CD1c-positive myeloid dendritic cell (primary cell): ENCODE data around the gene MRPS18B.
A peak's percentile ranks its signal among the peaks of the same experiment; 100 is the strongest.

Experiments
- DNase-seq: peaks from one replicate; pipeline ENCODE4 v3.0.0-alpha.2; 2016; ENCODE audit errors: extremely low spot score

Gene MRPS18B

DNA sequence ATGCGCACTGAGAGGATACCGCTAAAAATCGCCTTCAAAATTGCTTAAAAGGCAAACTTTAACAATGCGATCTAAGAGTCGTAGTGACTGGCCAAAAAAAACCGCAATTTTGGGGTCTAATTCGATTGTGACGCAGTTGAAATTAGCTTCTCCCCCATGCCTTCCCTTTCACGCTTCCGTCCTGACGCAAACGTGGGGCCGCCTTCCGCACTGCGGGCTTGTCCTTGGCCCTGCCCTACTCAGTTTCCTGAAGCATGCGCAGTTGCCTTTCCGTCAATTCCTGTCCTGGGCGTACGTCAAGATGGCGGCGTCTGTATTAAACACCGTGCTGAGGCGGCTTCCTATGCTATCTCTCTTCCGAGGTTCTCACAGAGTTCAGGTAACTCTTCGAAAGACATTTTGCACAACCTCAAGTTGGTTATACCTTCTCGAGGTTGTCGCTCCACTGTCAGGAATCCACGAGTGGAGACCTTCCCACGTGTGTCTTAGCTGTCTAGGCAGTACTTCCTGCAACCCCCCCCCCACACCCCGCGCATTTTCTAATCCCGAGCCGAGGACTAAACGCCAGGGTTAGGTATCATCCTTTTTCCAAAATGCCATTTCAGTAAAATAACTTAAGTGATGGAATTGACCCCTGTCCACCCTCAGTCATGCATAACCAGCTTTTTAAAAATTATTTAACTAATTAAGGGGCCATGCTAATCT, at the start of gene MRPS18B:
Gene MRPS18B, plus strand, starts transcription at position 276 of the 705 bp plus-strand sequence. Its CDS starts 26 bp downstream, at position 302.
- DNase-seq: peak; percentile 98

DNA sequence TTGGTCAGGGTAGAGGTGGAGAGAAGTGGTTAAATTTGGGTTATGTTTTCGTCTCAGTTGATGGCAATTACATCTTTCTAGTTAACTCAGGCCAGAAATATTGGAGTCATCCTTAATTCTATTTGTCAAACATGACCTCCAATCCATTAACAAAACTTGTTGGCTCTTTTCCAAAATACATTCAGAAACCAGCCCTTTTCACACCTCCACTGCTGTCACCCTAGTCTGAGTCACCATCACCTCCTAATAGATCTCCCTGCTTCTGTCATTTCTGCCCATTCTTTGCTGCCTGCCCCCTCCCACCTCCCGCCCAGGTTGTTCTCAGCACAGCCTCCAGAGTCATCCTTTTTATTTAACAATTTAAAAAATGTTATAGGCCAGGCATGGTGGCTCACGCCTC, 49.4 kb upstream of the MRPS18B start:
- no peak for DNase-seq

DNA sequence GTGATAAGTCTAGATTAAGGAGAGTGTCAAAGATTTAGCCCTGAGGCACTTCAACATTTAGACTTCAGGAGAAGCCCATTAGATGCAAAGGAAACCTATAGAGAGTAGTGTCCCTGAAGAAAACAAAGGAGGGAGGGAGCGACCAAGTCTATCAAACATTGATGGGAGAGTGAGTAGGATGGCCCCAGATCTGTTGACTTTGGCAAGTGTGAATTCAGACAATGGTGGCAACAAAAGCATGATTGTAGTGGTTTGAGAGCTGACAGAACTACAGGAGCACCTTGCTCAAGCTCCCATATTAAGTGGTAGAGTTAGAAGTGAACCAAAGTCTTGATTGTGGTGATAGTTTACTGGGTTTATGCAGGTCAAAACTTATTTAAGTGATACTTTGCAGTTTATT, 47.4 kb upstream of the MRPS18B start:
- no peak for DNase-seq

DNA sequence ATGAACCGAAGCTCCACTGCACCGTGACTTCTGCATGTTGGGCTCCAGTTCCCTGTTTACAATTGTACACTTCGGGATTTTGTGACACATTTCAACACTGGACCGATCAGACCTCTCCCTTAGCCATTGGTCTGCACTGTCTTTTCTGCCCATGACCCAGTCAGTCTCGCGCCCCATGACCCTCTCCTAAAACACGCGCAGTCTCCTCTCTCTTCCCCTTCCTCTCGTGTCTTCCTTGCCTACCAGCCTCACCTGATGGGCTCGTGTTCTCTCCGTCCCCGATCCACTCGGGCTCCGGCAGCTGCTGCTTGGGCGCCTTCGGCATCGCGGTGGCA, 46.9 kb upstream of the MRPS18B start:
- DNase-seq: peak; percentile 75

DNA sequence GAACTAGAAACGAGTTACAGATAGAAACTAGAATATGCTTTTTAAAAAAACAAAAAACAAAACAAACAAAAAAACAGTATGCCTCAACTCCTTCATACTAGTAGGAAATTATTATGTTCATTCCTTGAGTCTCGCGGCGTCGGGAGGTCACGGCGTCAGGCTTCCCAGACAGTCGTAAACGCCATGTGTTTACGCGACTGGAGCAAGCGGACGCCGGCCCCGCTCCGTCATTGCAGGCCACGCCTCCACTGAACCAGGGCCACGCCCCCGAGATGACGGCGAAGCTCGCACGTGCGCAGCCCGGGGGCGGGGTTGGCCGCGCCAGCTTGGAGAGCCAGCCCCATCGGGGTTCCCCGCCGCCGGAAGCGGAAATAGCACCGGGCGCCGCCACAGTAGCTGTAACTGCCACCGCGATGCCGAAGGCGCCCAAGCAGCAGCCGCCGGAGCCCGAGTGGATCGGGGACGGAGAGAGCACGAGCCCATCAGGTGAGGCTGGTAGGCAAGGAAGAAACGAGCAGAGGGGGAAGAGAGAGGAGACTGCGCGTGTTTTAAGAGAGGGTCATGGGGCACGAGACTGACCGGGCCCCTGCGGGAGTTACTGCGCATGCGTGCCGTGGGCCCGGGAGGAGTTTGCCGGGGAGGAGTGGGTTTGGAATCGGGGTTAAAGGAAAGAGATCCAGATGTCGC, 46.4 kb upstream of the MRPS18B start, which contains the start of gene ABCF1:
Gene ABCF1, plus strand, starts transcription at position 368 of the 687 bp plus-strand sequence. Its CDS starts 46 bp downstream, at position 414.
- DNase-seq: peak; percentile 100

DNA sequence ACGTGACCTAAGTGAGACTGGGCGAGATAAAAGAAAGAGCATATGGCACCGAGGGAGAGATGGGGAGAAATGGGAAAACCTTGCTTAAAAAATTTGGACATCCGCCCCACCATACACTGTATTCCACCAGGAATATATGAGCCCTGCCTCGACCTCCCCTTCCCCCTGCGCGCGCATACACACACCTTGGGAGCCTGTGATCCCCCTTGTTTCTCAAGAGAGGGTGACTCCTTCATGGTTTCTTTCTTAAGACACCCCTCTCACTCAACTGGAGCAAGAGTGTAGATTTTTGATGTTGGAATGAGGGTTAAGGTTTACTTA, 45.9 kb upstream of the MRPS18B start:
- DNase-seq: no peak

DNA sequence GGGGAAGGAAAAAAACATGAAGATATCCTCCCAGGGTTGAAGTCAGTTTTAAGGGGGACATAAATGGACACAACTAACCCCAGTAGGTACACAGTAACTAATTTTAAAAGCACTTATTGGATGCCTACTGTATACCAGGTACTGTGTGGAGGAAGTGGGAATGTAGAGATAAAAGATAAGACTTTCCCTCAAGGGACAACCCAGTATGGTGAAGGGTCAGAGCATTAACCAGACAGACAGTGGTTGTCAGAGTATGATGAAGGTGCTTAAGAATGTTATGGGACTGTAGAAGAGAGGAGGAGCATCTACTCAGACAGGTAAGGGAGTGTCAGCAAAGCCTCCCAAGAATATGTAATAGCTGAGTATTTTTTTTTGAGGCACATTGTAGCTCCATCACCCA, 45.5 kb upstream of the MRPS18B start:
- no peak for DNase-seq

DNA sequence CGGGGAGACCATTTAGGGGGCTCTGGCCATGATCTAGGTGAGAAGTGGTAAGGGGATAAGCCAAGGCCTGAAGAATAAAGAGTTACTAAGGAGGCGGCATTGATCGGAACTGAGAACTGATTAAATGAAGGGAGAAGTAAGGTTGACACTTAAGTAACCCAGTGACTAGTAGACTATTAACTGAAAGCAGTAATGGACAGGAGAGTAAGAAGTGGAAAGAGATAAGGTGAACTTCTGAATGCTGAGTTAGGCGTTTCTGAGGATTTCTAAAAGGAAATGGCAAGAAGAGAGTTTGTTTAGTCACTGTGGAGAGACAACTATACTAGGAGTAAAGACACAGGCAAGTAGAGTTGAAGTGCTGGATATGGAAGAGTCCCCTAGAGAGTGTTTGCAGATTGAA, 44.5 kb upstream of the MRPS18B start:
- DNase-seq: no peak

DNA sequence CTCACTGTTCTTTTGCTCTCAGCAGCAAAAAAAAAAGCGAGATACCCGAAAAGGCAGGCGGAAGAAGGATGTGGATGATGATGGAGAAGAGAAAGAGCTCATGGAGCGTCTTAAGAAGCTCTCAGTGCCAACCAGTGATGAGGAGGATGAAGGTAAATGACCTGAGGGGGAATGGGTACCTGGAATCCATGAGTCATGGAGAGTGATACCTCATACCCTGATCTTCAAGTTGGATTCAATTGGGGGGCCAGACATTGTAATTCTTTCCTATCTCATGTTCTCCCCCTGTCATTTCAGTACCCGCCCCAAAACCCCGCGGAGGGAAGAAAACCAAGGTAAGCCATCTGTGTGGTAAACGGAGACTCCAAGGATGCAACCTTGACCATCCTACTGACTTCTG, 39.6 kb upstream of the MRPS18B start:
- no peak for DNase-seq

DNA sequence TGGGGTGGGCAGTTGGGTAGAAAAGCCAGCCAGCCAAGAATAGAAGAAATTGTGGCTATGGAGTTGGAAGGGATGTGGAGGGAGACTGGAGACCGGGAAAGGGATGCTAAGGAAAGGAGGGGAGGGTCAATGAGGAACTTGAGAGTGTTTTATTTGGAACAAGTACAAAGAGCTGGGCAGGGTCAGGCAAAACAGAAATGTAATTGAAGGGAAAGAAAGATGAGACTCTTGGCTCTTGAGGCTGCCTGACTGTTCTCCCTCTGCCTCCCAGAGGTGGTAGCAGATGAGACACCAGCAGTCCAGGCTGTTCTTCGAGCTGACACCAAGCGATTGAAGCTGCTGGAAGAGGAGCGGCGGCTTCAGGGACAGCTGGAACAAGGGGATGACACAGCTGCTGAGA, 33.7 kb upstream of the MRPS18B start:
- DNase-seq: no peak

DNA sequence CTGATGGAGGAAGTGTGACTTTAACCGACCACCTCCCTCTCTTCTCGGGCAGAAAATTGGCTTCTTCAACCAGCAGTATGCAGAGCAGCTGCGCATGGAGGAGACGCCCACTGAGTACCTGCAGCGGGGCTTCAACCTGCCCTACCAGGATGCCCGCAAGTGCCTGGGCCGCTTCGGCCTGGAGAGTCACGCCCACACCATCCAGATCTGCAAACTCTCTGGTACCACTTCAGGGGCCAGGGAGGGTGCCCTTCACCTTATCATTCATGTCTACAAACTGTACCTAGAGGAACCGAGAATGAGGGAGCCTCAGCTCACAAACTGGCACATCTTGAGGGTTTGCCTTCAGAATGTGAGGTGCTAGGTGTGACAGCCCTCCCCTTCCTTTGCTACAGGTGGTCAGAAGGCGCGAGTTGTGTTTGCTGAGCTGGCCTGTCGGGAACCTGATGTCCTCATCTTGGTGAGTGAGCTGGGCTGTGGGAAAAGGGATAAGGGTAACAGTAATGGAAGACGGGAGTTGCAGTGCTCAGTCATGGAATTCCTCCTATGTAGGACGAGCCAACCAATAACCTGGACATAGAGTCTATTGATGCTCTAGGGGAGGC, 27.8 kb upstream of the MRPS18B start:
- DNase-seq: no peak

DNA sequence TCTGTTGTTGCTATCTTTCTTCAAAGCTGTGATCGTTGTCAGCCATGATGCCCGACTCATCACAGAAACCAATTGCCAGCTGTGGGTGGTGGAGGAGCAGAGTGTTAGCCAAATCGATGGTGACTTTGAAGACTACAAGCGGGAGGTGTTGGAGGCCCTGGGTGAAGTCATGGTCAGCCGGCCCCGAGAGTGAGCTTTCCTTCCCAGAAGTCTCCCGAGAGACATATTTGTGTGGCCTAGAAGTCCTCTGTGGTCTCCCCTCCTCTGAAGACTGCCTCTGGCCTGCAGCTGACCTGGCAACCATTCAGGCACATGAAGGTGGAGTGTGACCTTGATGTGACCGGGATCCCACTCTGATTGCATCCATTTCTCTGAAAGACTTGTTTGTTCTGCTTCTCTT, 27.1 kb upstream of the MRPS18B start:
- no peak for DNase-seq

DNA sequence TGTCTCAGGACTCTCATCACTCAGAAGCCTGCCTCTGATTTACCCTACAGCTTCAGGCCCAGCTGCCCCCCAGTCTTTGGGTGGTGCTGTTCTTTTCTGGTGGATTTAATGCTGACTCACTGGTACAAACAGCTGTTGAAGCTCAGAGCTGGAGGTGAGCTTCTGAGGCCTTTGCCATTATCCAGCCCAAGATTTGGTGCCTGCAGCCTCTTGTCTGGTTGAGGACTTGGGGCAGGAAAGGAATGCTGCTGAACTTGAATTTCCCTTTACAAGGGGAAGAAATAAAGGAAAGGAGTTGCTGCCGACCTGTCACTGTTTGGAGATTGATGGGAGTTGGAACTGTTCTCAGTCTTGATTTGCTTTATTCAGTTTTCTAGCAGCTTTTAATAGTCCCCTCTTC, 26.6 kb upstream of the MRPS18B start:
- no peak for DNase-seq

DNA sequence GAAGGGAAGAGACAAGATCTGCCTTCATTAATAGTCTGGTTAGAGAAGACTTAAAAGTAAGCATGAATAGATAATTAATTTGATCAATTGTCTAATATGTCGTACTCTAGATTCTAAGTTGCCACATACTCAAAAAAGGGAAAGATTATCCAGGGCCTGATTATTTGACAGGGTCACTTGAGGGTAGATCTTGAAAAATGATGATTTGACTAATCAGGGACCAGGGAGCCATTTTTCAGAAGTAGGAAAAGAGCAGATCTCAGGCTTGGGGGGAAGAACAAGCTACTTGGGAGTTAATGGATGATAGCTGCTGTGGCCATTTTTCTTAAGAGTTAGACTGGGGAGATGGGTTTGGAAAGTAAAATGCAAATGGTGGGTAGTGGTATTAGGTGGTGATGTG, 25.4 kb upstream of the MRPS18B start:
- no peak for DNase-seq

DNA sequence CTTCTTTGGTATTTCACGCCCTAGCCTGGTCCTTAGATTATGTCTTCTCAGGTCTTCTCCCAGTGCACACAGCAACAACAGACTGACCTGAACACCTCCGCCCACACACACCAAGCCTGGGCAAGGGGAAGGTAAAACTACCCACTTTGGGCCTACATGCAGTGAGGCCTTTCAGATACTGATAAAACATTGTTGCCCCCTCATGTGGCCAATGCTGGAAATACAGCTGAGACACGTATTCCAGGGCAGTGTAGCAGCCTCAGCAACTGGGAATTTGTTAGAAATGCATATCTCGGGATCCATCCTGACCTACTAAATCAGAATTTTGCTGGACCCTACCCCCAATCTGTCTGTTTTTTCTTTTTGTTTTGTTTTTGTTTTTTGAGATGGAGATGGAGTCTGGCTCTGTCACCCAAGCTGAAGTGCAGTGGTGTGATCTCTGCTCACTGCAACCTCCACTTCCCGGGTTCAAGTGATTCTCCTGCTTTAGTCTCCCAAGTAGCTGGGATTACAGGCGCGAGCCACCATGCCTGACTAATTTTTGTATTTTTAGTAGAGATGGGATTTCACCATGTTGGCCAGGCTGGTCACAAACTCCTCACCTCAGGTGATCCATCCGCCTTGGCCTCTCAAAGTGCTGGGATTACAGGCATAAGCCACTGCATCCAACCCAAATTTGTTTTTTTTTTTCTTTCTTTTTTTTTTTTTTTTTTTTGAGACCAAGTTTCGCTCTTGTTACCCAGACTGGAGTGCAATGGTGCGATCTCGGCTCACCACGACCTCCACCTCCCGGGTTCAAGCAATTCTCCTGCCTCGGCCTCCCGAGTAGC, 20.1 kb upstream of the MRPS18B start:
- DNase-seq: peak; percentile 85

DNA sequence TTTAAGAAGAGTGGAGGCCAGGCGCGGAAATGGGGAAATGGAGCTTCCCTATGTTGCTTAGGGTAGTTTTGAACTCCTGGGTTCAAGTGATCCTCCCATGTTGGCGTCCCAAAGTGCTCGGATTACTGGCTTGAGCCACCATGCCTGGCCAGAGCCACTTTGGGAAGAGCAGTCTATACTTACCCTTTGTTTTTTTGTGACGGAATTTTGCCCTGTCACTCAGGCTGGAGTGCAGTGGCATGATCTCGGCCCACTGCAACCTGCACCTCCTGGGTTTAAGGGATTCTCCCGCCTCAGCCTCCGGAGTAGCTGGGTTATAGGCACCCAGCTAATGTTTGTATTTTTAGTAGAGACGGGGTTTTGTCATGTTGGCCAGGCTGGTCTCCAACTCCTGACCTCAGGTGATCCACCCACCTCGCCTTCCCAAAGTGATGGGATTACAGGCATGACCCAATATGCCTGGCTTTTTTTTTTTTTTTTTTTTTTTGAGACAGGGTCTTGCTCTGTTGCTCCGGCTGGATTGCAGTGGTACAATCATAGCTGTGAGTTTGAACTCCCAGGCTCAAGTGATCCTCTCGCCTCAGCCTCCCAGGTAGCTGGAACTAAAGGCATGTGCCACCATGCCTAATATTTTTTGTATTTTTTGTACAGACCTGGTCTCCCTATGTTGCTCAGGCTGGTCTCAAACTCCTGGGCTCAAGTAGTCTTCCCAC, 18.6 kb upstream of the MRPS18B start:
- no peak for DNase-seq

DNA sequence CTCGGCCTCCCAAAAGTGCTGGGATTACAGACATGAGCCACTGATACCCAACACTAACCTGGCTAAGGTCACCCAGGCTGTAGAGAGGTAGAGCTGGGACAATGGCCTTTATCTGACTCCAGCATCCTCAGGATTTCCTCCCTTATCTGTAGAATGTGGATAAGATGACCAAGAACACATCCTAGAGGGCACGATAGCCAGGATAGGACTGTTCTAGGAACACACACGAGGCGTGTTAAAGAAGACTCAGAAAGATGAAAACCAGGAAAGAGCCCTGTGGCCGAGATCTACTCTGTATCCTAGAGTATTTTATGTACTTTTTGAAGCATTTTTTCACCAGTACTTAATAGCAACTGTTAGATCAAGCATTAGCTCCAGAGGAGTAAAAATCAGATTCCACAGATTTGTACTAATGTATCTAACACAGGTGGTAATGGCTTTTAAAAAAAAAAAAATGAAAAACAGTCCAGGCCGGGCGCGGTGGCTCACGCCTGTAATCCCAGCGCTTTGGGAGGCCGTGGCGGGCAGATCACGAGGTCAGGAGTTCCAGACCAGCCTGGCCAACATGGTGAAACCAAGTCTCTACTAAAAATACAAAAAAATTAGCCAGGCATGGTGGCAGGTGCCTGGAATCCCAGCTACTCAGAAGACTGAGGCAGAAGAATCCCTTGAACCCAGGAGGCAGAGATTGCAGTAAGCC, 17.9 kb upstream of the MRPS18B start:
- DNase-seq: no peak

DNA sequence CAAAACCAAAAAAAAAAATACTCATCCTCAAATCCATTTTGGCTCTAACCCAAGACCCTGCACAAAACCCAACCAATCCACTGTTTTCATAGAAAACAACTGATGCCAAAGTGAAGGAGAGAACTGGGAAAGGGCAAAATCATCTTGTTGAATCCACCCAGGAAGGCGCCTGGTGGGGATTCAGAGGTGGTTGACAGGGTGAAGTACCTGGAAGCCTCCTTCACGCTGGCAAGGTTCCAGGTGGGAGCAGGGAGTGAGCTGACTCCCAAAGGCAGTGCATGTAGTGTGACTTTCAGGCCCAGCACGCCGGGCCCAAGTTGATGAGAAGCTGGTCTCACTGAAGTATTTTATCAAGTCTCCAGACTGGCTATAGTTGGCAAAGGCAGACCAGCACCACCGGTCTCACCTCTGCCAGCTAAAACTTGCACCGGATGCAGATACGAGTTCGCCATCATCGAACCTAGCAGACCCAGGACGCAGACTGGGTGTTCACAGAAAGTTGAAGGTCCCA, 17.1 kb upstream of the MRPS18B start:
- no peak for DNase-seq

DNA sequence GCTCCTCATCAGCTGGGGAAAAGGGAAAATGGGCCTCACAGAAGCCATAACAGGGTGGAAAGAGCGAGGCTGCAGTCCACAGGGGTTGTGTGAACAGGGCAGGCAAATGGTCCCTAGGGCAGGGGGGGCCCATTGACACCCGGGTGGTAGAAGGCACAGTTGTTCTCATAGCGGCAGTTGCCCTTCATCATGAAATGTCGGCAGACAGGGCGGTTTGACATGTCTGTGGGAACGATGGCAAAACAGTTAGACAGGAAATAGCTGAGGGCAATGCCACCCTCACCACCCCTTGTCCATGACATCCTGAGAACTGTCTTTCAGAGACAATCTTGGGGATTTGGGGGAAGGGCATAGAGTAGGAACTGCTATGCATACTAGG, 16.2 kb upstream of the MRPS18B start:
- DNase-seq: no peak

DNA sequence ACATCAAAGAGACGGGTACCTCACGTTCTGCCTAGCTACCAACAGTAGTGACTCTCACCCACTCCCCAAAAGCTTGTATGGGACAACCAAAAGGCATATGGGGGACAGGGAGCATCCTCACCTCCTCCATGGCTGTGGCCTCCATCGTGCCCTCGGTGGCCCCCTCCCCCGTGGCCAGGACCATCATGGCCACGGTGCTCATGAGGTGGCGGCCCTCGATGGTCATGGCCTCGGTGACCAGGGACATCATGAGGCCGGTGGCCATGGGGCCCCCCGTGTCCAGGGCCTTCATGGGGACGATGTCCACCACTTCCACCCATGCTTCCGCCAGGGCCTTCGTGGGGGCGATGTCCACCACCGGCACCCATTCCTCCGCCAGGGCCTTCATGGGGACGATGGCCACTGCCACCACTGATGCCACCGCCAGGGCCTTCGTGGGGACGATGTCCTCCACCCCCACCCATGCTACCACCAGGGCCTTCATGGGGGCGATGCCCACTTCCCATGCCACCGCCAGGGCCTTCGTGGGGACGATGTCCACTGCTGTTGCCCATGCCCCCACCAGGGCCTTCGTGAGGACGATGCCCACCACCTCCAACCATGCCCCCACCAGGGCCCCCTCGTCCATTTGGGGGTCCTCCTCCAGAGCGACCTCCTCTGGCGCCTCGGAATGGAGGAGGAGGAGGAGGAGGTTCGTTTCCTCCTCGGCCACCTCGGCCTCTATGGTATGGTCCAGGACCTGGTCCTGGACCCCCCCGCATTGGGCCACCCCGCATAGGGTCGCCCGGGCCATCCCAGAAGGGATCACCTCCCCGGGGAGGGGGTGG, 15.6 kb upstream of the MRPS18B start:
- DNase-seq: no peak
